Measurements from ENCODE around the gene STXBP6. TPM values are rescaled to one million over a fixed set of nuclear protein-coding genes. Genes with fewer than 3 reads are reported as not detected.

The STXBP6 gene
- total RNA-seq, 4 donors from 2014 or later, result 7.1 to 16.8 (median 8.9) TPM

DNA sequence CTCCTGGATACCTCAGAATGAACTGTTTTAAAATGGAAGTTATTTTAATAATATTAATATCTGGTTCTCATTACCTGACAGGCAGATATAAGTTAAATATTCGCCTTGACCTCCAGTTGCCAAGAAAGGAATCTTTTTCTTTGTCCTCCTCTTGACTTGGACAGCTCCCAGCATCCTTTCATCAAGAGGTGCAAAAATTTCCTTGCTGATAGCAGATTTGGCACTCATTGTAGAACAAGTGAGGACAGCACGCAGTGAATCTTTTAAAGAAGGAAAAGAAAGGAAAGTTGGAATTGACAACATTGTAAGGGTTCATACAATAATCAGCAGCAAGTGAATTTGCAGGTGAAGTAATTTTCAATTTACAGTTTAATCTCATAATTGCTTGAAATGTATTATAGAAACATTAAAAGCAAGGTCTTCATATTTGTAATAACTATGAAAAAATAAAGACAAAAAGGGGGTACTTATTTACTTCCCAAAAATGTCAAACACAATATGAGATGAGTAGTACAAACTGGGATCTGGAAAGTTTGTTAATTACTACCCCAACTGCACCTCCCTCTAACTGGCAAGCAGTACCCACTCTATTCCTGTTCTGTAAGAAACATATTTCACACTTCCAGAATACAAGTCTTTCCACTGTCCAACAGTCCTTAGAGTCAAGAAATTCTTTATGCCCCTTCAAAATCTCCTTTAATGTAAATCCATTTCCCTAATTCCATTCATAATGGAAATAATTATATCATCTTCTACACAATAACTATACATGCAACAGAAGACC is 75.2 kb downstream of the STXBP6 start:
- in situ Hi-C loops (cut with MboI; ENCODE audit: low pct_ligation_motif_present in 1 of 4, low pct_unique_long_range_greater_than_20kb in 1 of 4, low sequenced_read_pairs in 3 of 4), result no loop called here

DNA sequence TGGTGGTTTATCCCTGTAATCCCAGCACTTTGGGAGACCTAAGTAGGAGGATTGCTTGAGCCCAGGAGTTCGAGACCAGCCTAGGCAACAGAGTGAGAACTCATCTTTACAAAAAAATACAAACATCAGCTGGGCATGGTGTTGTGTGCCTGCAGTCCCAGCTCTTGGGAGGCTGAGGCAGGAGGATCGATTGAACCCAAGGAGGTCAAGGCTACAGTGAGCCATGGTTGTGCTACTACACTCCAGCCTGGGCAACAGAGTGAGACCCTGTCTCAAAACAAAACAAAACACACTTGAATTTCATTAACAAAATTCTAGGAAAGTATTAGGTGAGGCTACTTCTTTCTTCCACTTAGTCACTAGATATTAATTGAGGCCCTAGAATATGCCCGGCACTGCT is 77.1 kb downstream of the STXBP6 start:
- no peaks in the 10 kb centered on the region for H3K27me3 ChIP-seq
- WGBS, 2 donors (ENCODE audit: low coverage in 1 of 2), result 91 to 92% methylated on average over 2 to 3 of the region's 3 CpGs
- in situ Hi-C loops (cut with MboI; ENCODE audit: low pct_ligation_motif_present in 1 of 4, low pct_unique_long_range_greater_than_20kb in 1 of 4, low sequenced_read_pairs in 3 of 4), result no loop called here
- DNase-seq, result no peak
- no peaks in the 10 kb centered on the region for H3K36me3 ChIP-seq
- TF ChIP-seq, protein P1, sequence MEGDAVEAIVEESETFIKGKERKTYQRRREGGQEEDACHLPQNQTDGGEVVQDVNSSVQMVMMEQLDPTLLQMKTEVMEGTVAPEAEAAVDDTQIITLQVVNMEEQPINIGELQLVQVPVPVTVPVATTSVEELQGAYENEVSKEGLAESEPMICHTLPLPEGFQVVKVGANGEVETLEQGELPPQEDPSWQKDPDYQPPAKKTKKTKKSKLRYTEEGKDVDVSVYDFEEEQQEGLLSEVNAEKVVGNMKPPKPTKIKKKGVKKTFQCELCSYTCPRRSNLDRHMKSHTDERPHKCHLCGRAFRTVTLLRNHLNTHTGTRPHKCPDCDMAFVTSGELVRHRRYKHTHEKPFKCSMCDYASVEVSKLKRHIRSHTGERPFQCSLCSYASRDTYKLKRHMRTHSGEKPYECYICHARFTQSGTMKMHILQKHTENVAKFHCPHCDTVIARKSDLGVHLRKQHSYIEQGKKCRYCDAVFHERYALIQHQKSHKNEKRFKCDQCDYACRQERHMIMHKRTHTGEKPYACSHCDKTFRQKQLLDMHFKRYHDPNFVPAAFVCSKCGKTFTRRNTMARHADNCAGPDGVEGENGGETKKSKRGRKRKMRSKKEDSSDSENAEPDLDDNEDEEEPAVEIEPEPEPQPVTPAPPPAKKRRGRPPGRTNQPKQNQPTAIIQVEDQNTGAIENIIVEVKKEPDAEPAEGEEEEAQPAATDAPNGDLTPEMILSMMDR (IDR thresholded peaks at IDR 0.05), result no peak
- TF ChIP-seq POLR2A (IDR thresholded peaks at IDR 0.05) (no peak), EP300 (IDR thresholded peaks at IDR 0.05; ENCODE audit: low read depth) (no peak)
- H3K4me3 ChIP-seq, result no peak overlapping the region
- intact Hi-C loops (cut with DNase I; ENCODE audit: low total_unique reads), result no loop called here
- H3K27ac ChIP-seq, result no peak overlapping the region
- peaks cover 0 to 5% (median 1%) of the 10 kb centered on the region in 4 donors for H3K4me1 ChIP-seq
- H3K9me3 ChIP-seq, result no peaks in the 10 kb centered on the region

More for the DNA sequence above, 75.2 kb downstream of the STXBP6 start:
- TF ChIP-seq, protein P1 (IDR thresholded peaks at IDR 0.05), result no peak
- TF ChIP-seq POLR2A (IDR thresholded peaks at IDR 0.05) (no peak), EP300 (IDR thresholded peaks at IDR 0.05; ENCODE audit: low read depth) (no peak), POLR2AphosphoS5 (IDR thresholded peaks at IDR 0.05) (no peak)
- Histone ChIP-seq H3K4me3 (no peak overlapping the region), H3K36me3 (no peaks in the 10 kb centered on the region), H3K27me3 (no peaks in the 10 kb centered on the region), H3K27ac (no peak overlapping the region), H3K9me3 (no peaks in the 10 kb centered on the region), H3K4me1 (peaks cover 0 to 15% (median 9%) of the 10 kb centered on the region in 4 donors)
- intact Hi-C loops (cut with DNase I; ENCODE audit: low total_unique reads), result no loop called here
- WGBS, 2 donors (ENCODE audit: low coverage in 1 of 2), result 76 to 91% methylated on average over 2 of the region's 2 CpGs
- no peak for DNase-seq

DNA sequence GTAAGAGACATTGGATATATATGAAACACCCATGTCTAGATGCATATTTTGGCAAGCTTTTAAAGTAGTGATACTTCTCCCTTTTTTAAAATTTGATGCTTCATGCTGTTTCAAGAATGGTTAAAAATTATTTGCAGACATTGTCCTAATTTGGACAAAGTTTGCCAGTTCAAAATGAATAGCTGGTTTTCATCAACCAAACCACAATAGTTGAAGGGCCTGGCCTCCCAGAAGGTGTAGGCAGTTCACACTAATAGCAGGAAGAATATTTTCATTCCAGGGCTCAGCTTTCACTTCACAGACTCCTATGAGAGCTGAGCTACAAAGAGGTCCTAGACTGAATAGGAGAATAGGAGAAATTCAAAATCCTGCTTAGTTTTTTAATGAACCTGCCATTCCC is 78.7 kb downstream of the STXBP6 start:
- Histone ChIP-seq H3K4me3 (no peak overlapping the region), H3K4me1 (peaks cover 4 to 19% (median 14%) of the 10 kb centered on the region in 4 donors), H3K27ac (peak overlapping the region in 1 of 4 donors; percentile 41), H3K9me3 (no peaks in the 10 kb centered on the region), H3K36me3 (no peaks in the 10 kb centered on the region), H3K27me3 (no peaks in the 10 kb centered on the region)
- in situ Hi-C loops (cut with MboI; ENCODE audit: low pct_ligation_motif_present in 1 of 4, low pct_unique_long_range_greater_than_20kb in 1 of 4, low sequenced_read_pairs in 3 of 4) (no loop called here), intact Hi-C loops (cut with DNase I; ENCODE audit: low total_unique reads) (no loop called here)
- TF ChIP-seq, protein P1 (IDR thresholded peaks at IDR 0.05), result no peak
- no peak for DNase-seq

DNA sequence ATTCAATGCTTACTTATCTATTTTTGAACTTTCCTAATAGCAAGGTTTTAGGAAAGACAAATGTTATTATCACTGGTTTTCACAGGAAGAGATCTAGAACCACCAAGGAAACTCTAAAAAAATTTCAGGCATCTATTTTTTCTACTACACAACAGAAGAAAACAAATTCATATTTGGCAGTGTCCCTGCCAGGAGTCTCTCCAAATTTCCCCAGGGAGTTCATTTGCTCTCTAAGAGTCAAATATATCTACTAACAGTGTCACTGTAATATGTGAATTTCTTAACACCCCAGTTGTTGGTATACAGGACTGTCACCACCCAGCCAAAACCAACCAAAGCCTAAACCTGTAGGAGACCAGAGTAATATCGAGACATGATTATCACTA is 83.4 kb downstream of the STXBP6 start:
- no peak for DNase-seq
- Histone ChIP-seq H3K36me3 (no peaks in the 10 kb centered on the region), H3K9me3 (no peaks in the 10 kb centered on the region), H3K27ac (peak overlapping the region; percentile 55 to 79 (median 74)), H3K4me3 (no peak overlapping the region), H3K27me3 (no peaks in the 10 kb centered on the region), H3K4me1 (peaks cover 14 to 31% (median 29%) of the 10 kb centered on the region in 4 donors)
- intact Hi-C loops (cut with DNase I; ENCODE audit: low total_unique reads), result no loop called here
- in situ Hi-C loops (cut with MboI; ENCODE audit: low pct_ligation_motif_present in 1 of 4, low pct_unique_long_range_greater_than_20kb in 1 of 4, low sequenced_read_pairs in 3 of 4), result no loop called here
- TF ChIP-seq, protein P1 (IDR thresholded peaks at IDR 0.05), result no peak
- TF ChIP-seq POLR2AphosphoS5 (IDR thresholded peaks at IDR 0.05) (no peak), POLR2A (IDR thresholded peaks at IDR 0.05) (no peak), EP300 (IDR thresholded peaks at IDR 0.05; ENCODE audit: low read depth) (no peak)
- WGBS, 2 donors (ENCODE audit: low coverage in 1 of 2), result 71 to 100% methylated on average over 1 of the region's 1 CpG
